Common myeloid progenitor, CD34-positive (primary cell): Measurements from ENCODE around the gene EYA4.

ENCODE experiments used
- CTCF ChIA-PET: fragments of 350-600 bp; sonication (Branson Sonifier 250); formaldehyde crosslinking; loops from one replicate; lab custom pipeline; 2021; ENCODE audit warnings: antibody characterized with exemption; lab: Charles Lee
- POLR2A ChIA-PET: fragments of 350-600 bp; sonication (Branson Sonifier 250); formaldehyde crosslinking; loops from one replicate; lab custom pipeline; 2021; ENCODE audit warnings: antibody characterized with exemption; lab: Charles Lee
- DNase-seq, 3 donors: peaks; one replicate each; pipeline versions ENCODE4 v3.0.0 to v3.0.0-alpha.2; 2013
- H3K27ac ChIP-seq, 2 experiments: 1 replicate in 1 of 2; 2 replicates in 1 of 2; pipeline ENCODE4 v1.7.0; 2013; ENCODE audit warnings: inconsistent platforms in 2 of 2, low read length in 2 of 2, mild to moderate bottlenecking in 2 of 2, low read depth in 1 of 2, moderate library complexity in 1 of 2; ENCODE audit not compliant: severe bottlenecking in 2 of 2, insufficient read depth in 1 of 2, poor library complexity in 1 of 2
- H3K27me3 ChIP-seq, 5 experiments: replicated peaks in 2 of 5; 1 replicate in 3 of 5; 2 replicates in 2 of 5; pipeline versions ENCODE4 v1.6.1 to v1.7.0; 2013; ENCODE audit warnings: low read length in 4 of 5, mild to moderate bottlenecking in 2 of 5, moderate library complexity in 2 of 5, inconsistent platforms in 1 of 5; ENCODE audit not compliant: insufficient read depth in 5 of 5, control insufficient read depth in 4 of 5
- H3K36me3 ChIP-seq, 4 experiments: 1 replicate in 2 of 4; 2 replicates in 2 of 4; pipeline versions ENCODE4 v1.6.1 to v1.7.0; 2013; ENCODE audit warnings: low read length in 3 of 4, control low read depth in 1 of 4, mild to moderate bottlenecking in 1 of 4; ENCODE audit not compliant: control insufficient read depth in 4 of 4, insufficient read depth in 4 of 4
- H3K4me1 ChIP-seq, 4 experiments: 1 replicate in 3 of 4; 2 replicates in 1 of 4; pipeline versions ENCODE4 v1.6.1 to v1.7.1; 2013; ENCODE audit warnings: low read length in 3 of 4, mild to moderate bottlenecking in 3 of 4, control low read depth in 1 of 4, inconsistent platforms in 1 of 4, moderate library complexity in 1 of 4; ENCODE audit not compliant: control insufficient read depth in 4 of 4, insufficient read depth in 4 of 4; ENCODE audit errors: control extremely low read depth in 1 of 4
- H3K4me3 ChIP-seq, 7 experiments: 1 replicate in 4 of 7; 2 replicates in 3 of 7; pipeline versions ENCODE4 v1.5.1 to v1.7.0; 2013; ENCODE audit warnings: mild to moderate bottlenecking in 7 of 7, low read length in 6 of 7, moderate library complexity in 6 of 7, inconsistent platforms in 2 of 7, low read depth in 2 of 7, control low read depth in 1 of 7; ENCODE audit not compliant: insufficient read depth in 4 of 7, control insufficient read depth in 1 of 7; ENCODE audit errors: extremely low read depth in 1 of 7
- H3K9me3 ChIP-seq, 5 experiments: 1 replicate in 4 of 5; 2 replicates in 1 of 5; pipeline versions ENCODE4 v1.6.1 to v1.7.1; 2013; ENCODE audit warnings: low read length in 4 of 5, mild to moderate bottlenecking in 2 of 5, inconsistent platforms in 1 of 5, low read depth in 1 of 5, moderate library complexity in 1 of 5; ENCODE audit not compliant: control insufficient read depth in 4 of 5, insufficient read depth in 2 of 5; ENCODE audit errors: control extremely low read depth in 1 of 5
- WGBS: methylation state at CpG from one replicate; pipeline ENCODE4 v1.1.5; 2013; ENCODE audit not compliant: insufficient coverage; 5-methylcytosine and 5-hydroxymethylcytosine counted together

Gene EYA4

DNA sequence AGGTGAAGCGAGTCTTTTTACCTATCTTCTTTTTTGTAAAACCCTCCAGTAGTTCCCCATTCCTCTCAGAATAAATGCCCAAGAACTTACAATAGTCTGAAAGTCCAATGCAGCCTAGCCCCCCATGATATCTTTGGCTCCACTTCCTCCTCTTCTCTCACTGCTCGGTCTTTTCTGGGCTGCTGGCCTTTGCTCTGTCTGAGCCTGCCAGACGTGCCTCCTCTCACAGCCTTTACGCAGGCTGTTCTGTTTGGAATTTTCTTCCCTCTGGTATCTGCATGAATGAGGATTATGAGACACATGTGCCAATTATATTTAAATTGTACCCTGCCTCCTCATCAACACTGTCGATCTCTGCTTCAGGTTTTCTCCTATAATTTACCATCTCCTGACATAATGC is 174.1 kb downstream of the EYA4 start:
- WGBS: 40% methylated on average over 2 of the region's 5 CpGs
- CTCF ChIA-PET: no interaction called here
- H3K4me1 ChIP-seq: no peaks in the 10 kb centered on the region

DNA sequence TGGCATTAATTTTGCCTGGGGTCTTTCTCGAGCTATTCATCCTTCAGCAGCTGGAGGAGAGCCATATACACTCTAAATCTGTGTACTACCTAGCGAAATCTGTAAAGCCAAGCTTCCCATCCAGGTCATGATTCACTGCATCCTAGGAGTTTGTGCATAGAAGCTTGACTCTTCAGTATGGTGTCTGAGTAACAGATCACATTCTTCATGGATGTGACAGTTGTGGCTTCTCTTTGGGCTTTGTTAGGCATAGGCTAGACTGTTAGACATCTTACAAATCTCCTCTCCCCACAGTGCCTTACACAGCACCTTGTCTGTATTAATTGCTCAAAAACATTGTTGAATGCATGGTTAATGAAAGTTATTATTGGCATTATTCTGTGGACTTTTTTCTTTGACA is 177.0 kb downstream of the EYA4 start:
- no peak overlapping the region for H3K4me3 ChIP-seq
- H3K9me3 ChIP-seq: no peaks in the 10 kb centered on the region
- no peaks in the 10 kb centered on the region for H3K4me1 ChIP-seq
- WGBS: 59% methylated on average over 2 of the region's 2 CpGs
- CTCF ChIA-PET: no interaction called here
- H3K27ac ChIP-seq: no peak overlapping the region
- peaks cover 0 to 2% (median 0%) of the 10 kb centered on the region in 5 experiments for H3K27me3 ChIP-seq
- DNase-seq: no peak
- POLR2A ChIA-PET: no interaction called here
- no peaks in the 10 kb centered on the region for H3K36me3 ChIP-seq

More for the DNA sequence above, 174.1 kb downstream of the EYA4 start:
- POLR2A ChIA-PET: no interaction called here
- Histone ChIP-seq H3K27me3 (peaks cover 0 to 2% (median 0%) of the 10 kb centered on the region in 5 experiments), H3K9me3 (no peaks in the 10 kb centered on the region), H3K27ac (no peak overlapping the region), H3K4me3 (no peak overlapping the region), H3K36me3 (no peaks in the 10 kb centered on the region)
- DNase-seq: no peak

DNA sequence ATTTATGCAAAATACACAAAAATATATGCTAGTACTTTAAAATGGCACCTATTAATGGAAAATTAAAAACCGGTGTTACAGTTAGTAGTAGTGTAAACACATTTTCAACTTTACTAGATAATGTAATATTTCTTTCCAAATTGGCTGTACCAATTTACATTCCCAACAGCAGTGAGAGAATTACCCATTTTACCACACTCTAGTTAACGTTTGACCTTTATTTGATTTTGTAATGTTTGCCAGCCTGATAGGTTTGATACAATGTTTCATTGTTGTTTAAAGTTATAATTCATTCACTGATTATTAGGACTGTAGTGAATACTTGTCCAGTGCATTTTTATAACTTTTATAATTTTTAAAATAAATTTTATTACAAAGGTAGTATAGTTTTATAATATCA is 182.1 kb downstream of the EYA4 start:
- POLR2A ChIA-PET: no interaction called here
- Histone ChIP-seq H3K4me1 (no peaks in the 10 kb centered on the region), H3K9me3 (no peaks in the 10 kb centered on the region), H3K27ac (no peak overlapping the region), H3K27me3 (peaks cover 0 to 2% (median 0%) of the 10 kb centered on the region in 5 experiments), H3K4me3 (no peak overlapping the region), H3K36me3 (no peaks in the 10 kb centered on the region)
- DNase-seq: no peak
- WGBS: no CpG with 5 or more reads among the region's 2 CpGs
- CTCF ChIA-PET: no interaction called here

DNA sequence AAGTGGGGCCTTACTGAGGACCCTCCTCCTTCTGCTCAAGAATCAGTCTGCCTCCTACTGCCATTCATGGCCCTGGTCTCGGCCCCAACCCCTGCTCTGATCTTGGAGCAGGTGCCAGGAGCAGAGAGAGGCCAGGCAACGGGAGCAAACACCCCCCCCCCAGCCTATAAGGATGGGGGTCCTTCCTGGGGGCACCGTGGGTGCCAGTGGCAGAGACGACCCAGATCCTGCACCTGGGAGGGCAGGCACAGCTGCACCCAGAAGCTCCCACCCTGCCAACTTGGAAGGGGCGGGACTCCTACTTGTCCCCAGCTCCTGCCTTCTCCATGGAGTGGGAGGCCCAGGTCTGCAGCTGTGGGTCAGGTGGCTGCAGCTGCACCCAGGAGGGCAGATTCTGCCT is 183.2 kb downstream of the EYA4 start:
- CTCF ChIA-PET: no interaction called here
- peaks cover 0 to 2% (median 0%) of the 10 kb centered on the region in 5 experiments for H3K27me3 ChIP-seq
- 96% methylated on average over 4 of the region's 5 CpGs for WGBS
- H3K27ac ChIP-seq: no peak overlapping the region
- DNase-seq: no peak
- no peaks in the 10 kb centered on the region for H3K36me3 ChIP-seq
- no peaks in the 10 kb centered on the region for H3K9me3 ChIP-seq
- no peak overlapping the region for H3K4me3 ChIP-seq
- no peaks in the 10 kb centered on the region for H3K4me1 ChIP-seq
- POLR2A ChIA-PET: no interaction called here

DNA sequence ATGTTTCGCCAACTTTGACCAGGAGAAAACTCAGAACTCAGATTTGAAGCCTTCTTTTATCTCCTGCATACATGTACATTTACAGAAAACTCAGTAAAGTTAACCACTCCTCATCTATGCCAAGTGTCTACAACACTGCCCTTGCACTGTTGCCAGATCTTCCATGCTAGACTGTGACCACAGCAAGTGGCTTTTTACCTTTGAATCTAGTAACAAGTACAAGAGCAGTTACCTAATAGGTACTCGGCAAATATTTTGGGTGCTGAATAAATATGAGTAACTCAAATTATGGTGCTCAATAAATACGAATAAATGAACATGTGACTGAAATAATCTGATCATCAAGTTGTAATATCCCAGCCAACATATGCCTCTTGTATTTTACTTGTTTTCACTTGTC is 184.9 kb downstream of the EYA4 start:
- CTCF ChIA-PET: no interaction called here
- no peak for DNase-seq
- WGBS: 94% methylated on average over 1 of the region's 3 CpGs
- H3K4me3 ChIP-seq: no peak overlapping the region
- H3K27me3 ChIP-seq: no peaks in the 10 kb centered on the region
- no peaks in the 10 kb centered on the region for H3K4me1 ChIP-seq
- no peak overlapping the region for H3K27ac ChIP-seq
- POLR2A ChIA-PET: no interaction called here
- H3K9me3 ChIP-seq: no peaks in the 10 kb centered on the region
- no peaks in the 10 kb centered on the region for H3K36me3 ChIP-seq

DNA sequence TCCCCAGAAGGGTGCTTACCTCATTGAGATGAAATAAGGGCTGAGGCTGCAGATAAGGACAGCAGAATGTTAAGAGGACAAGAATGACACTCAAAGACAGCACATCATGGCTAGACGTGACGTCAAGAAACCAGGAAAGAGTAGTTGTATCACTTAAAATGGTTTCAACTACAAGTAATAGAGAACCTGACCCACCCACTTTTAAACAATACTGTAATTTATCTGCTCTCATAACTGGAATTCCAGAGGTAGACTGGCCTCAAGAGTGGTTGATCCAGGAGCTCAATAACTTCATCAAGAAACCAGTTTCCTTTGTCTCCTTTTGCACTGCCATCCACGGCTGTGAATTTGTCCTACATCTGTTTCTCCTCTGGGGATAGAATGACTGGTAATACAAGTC is 187.1 kb downstream of the EYA4 start:
- Histone ChIP-seq H3K4me1 (no peaks in the 10 kb centered on the region), H3K4me3 (no peak overlapping the region), H3K27ac (no peak overlapping the region), H3K36me3 (no peaks in the 10 kb centered on the region), H3K9me3 (no peaks in the 10 kb centered on the region), H3K27me3 (no peaks in the 10 kb centered on the region)
- 100% methylated on average over 3 of the region's 3 CpGs for WGBS
- POLR2A ChIA-PET: no interaction called here
- CTCF ChIA-PET: no interaction called here
- DNase-seq: no peak

DNA sequence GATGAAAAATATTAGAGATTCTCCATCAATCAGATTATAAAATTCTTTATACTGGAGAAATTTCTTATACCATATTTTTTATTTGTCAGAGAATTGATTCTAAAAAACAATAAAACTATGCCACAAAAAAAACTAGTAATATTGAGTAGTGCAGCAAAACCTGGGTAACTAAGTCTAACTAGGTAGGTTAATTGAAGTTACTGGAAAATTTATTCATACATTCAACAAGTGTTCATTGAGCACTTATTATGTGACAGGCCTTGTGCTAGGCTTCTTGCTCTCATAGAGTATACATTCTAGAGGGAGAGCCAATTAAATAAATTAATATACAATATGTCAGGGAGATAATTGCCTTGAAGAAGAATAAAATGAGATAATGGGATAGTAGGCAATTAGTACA is 189.4 kb downstream of the EYA4 start:
- no peaks in the 10 kb centered on the region for H3K9me3 ChIP-seq
- no peak overlapping the region for H3K27ac ChIP-seq
- ChIA-PET CTCF (no interaction called here), POLR2A (no interaction called here)
- H3K36me3 ChIP-seq: no peaks in the 10 kb centered on the region
- H3K4me3 ChIP-seq: no peak overlapping the region
- no peak for DNase-seq
- no peaks in the 10 kb centered on the region for H3K4me1 ChIP-seq
- peaks cover 0 to 1% (median 0%) of the 10 kb centered on the region in 5 experiments for H3K27me3 ChIP-seq
